NCI-H128 (cell line): ENCODE results near the gene MEP1A.
"Not testable (repeated sequence)": the region's sequence is repeated elsewhere in the genome, so short reads cannot be mapped to it uniquely, and the experiment has no call there.

Experiments
- DNase-seq: peaks from one replicate; lab custom pipeline; 2025; ENCODE audit not compliant: unreplicated experiment; lab: John Stamatoyannopoulos, UW

Gene MEP1A, protein sequence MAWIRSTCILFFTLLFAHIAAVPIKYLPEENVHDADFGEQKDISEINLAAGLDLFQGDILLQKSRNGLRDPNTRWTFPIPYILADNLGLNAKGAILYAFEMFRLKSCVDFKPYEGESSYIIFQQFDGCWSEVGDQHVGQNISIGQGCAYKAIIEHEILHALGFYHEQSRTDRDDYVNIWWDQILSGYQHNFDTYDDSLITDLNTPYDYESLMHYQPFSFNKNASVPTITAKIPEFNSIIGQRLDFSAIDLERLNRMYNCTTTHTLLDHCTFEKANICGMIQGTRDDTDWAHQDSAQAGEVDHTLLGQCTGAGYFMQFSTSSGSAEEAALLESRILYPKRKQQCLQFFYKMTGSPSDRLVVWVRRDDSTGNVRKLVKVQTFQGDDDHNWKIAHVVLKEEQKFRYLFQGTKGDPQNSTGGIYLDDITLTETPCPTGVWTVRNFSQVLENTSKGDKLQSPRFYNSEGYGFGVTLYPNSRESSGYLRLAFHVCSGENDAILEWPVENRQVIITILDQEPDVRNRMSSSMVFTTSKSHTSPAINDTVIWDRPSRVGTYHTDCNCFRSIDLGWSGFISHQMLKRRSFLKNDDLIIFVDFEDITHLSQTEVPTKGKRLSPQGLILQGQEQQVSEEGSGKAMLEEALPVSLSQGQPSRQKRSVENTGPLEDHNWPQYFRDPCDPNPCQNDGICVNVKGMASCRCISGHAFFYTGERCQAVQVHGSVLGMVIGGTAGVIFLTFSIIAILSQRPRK

DNA sequence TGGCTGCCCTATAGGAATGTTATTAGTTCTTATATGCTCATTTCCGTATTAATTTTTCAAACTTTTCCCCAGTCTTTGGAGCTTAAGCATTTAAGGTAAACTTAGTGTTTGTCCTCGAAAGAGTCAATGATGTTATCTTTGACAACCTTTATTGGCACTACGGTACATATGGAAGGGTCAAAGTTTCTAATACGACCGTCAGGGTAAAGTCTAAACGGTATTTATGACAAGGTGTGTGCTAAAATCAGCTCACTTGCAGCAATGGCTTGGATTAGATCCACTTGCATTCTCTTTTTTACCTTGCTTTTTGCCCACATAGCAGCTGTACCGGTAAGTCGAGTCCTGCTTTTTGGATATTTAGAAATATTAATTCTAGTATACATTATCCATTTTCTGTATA, at the start of gene MEP1A:
Gene MEP1A, plus strand, starts transcription at position 252 of the 400 bp plus-strand sequence. Its CDS starts 10 bp downstream, at position 262.
- no peak for DNase-seq

- DNase-seq = no peak
Measured at GRCh38 chr6:46743425-46744158, 49.6 kb upstream of the MEP1A start.

- not testable (repeated sequence) for DNase-seq
Measured at GRCh38 chr6:46744159-46744725, 48.9 kb upstream of the MEP1A start.

DNA sequence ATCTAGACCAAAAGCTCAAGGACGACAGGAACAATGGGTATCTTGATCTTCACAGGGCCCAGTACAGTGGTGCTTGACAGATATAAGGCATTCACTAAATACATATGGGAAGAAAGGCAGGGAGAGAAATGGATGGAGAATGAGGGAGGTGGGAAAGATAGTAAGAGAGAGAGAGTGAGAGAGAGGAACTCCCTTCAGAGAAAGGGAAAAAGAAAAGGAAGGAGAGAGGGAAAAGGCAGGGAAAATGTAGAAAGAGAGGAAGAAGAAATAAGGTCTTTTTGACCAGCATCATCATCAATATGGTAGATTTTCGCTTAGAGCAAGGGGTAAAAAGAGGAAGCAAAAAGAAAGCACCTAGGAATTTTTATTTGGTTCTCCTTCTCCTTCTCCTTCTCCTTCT, 47.2 kb upstream of the MEP1A start:
- no peak for DNase-seq

DNA sequence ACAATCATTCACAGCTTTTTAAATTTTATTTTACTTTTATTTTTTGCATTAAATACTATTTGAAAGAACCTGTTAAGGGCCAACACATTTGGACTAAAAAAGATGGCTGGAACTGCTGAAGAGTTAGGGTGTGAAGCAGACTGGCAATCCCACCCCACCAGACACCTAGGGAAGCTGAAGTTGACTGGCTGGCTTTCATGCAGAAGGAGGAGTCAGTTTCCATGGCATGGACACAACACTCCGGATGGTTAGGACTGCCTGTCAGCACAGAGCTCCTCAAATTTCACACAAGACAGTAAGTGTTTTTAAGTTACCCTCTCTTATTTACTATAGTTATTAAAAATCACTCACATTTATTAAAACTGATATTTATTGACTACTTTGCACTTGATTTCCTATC, 46.5 kb upstream of the MEP1A start, which contains the start of gene ANKRD66:
Gene ANKRD66, plus strand, starts transcription at position 238 of the 400 bp plus-strand sequence. CDS start 5,016 bp downstream, outside the sequence.
- no peak for DNase-seq

GRCh38 chr6:46748940-46749503, 44.2 kb upstream of the MEP1A start:
- DNase-seq = no peak

DNA sequence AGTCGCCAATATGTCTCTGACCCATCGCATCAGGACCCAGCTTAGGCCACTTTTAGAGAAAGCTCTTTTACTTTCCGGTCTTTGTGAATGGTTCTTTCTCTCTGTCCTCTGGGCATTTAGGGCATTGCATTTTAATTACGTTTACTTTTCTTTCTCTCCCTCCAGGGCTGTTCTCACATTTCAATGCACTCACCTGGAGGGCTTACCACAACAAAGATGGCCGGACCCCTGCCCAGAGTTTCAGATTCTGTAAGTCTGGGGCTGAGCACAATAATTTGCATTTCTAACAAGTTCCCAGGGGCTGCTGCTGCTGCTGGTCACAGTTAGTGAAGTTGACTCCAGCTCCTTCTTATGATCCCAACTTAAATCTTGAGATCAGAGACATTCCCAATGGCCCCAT, 43.5 kb upstream of the MEP1A start:
- no peak for DNase-seq

DNA sequence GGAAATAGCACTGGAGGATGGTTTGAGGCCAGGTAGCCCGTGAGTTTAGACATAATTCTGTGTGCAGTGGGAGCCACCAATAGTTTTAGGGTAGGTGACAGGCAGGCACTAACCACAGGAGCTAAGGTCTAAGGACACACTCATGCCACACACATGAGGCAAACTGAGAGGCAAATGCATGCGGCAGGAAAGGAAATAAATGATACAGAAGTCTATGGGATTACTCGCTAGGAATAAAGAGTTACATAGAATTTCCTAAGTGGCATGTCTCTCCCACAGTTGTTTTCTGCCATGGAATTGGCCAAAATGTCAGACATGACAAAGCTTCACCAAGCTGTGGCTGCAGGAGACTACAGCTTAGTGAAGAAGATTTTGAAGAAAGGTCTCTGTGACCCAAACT, 41.5 kb upstream of the MEP1A start:
- DNase-seq = no peak

DNA sequence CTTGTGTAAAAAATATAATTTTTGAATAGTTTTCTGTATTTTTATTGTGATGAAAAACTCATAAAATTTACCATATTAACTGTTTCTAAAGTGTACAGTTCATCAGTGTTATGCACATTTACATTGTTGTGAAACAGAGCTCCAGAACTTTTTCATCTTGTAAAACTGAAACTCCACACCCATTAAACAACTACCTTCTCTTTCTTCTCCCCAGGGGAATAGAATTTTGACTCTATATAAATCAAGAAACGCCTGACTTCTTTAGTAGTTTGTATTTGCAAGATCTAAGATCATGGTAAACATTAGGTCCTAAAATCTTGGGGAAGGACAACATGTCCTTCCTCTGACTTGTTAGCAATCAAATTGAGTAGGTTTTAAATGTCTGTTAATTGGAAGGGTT, 37.3 kb upstream of the MEP1A start:
- no peak for DNase-seq

DNA sequence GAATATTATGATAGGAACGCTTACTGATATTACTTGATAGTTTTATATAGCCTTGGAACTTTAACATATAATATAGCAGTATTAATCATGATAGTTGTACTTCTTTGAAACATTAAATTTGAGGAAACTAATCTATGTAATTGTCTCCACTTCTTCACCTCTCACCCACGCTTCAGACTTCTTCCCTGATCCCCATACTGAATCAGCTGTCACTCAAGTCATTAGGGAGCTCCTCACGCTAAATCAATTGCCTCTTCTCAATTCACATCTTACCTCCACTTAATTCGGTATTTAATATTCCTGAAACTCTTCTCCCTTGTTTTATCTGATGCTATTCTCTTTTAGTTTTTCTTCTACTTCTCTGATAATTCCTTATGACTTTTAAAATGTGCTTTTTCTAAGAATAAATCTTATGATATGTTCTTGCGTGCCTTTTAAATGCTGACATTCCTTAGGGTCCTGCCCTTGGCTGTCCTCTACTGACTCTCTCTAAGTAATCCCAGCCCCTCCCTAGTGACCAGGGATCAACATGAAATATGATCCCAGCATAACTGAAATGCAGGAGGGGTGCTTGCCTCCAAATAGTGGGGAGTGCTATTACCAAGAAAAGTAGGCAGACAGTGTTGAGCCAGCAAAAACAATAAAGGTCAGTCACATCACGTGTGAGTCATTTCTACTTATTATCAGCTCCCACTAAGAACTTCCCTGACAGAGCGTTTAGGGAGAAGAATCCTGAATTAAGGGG, 36.5 kb upstream of the MEP1A start:
- no peak for DNase-seq

- no peak for DNase-seq
Measured at GRCh38 chr6:46757214-46757596, 36.0 kb upstream of the MEP1A start.

DNA sequence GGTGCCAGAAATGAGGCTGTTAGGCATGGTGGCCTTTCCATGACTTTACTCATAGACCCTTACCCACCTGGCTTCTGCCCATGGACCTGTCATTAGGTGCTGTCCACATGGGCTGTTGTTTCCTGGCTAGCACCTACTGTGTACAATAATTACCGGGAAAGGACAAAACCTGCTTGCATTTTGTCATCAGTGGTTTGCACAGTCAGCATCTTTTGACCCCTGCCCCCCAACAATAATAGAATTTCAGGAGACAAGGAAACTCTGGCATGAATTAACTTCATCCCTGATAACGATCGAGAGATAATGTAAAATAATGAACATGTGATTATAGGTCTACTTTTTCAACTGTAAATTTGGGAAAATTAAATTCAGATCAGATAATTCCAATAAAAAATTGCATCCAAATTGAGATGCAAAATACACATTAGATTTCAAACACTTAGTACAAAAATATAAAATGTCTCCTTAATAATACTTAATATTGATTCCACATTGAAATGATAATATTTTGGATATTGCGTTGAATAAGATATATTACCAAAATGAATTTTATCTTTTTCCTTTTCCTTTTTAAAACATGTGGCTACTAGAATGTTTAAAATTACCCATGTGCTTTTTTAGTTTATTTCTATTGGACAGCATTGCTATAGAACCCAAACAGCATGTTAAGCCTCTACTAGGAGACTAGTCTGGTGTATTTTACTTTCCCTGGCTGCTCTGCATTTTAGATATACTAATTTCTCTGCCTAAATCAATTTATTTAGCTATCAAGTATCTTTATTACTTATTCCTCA, 34.0 kb upstream of the MEP1A start:
- DNase-seq = no peak

GRCh38 chr6:46760925-46761324, 32.3 kb upstream of the MEP1A start:
- no peak for DNase-seq

- DNase-seq = no peak
Measured at GRCh38 chr6:46763466-46763865, 29.7 kb upstream of the MEP1A start.

DNA sequence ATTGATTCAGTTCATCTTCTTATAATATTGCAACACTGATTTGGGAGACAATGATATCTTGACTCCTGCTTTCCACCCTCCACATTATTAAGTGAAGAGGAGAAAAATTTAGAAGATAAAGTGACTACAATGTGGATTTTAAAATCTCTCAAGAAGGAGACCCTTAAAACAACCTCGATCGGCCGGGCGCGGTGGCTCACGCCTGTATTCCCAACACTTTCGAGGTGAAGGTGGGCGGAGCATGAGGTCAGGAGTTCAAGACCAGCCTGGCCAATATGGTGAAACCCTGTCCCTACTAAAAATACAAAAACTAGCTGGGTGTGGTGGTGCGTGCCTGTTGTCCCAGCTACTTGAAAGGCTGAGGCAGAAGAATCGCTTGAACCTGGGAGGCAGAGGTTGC, 28.9 kb upstream of the MEP1A start:
- DNase-seq = not testable (repeated sequence)

DNA sequence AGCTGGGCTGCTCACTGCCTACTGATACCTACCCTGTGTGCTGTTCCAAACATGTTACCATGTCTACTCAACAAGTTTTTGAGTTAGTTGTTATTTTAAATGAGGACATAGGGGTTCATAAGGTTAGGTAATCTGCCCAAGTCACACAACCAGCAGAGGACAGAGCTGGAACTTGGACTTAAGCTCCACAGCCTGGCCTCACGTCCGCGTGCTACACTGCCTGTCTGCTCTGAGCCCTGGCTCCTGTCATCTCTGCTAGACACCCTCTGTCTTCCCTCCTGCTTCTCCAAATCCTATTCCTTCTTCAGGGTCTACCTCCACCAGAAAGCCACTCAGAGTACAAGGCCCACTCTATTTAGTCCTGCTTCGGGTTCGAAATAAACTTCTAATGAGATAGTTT, 28.2 kb upstream of the MEP1A start:
- no peak for DNase-seq

GRCh38 chr6:46772016-46772415, 21.2 kb upstream of the MEP1A start:
- no peak for DNase-seq

DNA sequence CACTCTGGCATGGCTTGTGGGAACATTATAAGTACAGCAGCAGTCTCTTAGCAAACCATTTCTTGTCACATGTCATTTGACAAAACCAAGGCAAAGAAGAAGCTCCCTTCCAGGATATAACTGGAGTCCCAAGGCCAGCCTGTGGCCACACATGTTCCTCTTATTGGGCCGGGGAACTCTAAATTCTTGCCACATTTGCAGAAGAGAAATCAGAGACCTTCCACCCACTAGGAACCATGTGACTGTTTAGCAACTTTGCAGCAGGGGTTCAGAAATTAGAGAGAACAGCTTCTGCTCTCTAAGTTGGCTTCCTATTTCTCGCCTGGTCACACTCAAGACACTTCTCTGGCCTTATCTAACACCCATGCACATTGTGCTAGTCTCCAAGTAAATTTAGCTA, 20.4 kb upstream of the MEP1A start:
- no peak for DNase-seq

GRCh38 chr6:46773201-46773855, 19.9 kb upstream of the MEP1A start:
- DNase-seq = no peak
